Urothelium cell line (cell line): ENCODE measurements around the gene KBTBD8.

Source experiments
- DNase-seq: peaks from one replicate; pipeline ENCODE4 v3.0.0; 2011; ENCODE audit warnings: low spot score, mixed read lengths
- FAIRE-seq: peaks from 2 replicates; lab custom pipeline; 2011; peaks lifted over from hg19 to GRCh38; lab: Jason Lieb, UNC

The KBTBD8 gene

GRCh38 chr3:66996696-66997095 is 1.4 kb upstream of the KBTBD8 start:
- DNase-seq (no peak), FAIRE-seq (no peak)

GRCh38 chr3:66997560-66998112 is 471 bp upstream of the KBTBD8 start:
- DNase-seq: peak; percentile 20
- no peak for FAIRE-seq

- DNase-seq (no peak), FAIRE-seq (peak; percentile 5)
These were observed 763 bp downstream of the KBTBD8 start for GRCh38 chr3:66998904-66999235.

DNA sequence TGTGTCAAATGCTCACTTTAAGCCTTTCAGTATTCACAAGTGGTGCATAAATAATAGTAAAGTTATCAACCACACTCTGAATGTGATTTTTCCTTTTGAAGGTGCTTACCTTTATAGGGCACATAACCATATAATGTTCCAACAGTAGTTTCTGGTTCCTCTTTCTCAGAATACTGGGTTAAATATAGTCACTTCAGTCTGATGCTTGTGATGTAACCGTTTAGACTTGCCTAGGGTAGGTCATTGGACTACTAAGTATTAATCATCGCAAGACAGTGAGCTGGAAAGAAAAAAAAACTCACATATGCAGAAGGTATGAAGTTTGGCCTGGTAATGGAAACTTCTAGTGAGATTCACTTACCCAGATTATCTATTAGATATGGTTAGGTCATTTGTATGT is 1.9 kb downstream of the KBTBD8 start:
- no peak for FAIRE-seq
- DNase-seq: no peak

- no peak for FAIRE-seq
- DNase-seq: no peak
These were observed 3.2 kb downstream of the KBTBD8 start for GRCh38 chr3:67001086-67001861.

GRCh38 chr3:67005974-67006373 is 7.9 kb downstream of the KBTBD8 start:
- FAIRE-seq (no peak), DNase-seq (no peak)

- FAIRE-seq: no peak
- no peak for DNase-seq
These were observed 8.4 kb downstream of the KBTBD8 start for GRCh38 chr3:67006460-67006859.

- no peak for FAIRE-seq
- DNase-seq: no peak
These were observed 10.3 kb downstream of the KBTBD8 start for GRCh38 chr3:67008388-67008787.

DNA sequence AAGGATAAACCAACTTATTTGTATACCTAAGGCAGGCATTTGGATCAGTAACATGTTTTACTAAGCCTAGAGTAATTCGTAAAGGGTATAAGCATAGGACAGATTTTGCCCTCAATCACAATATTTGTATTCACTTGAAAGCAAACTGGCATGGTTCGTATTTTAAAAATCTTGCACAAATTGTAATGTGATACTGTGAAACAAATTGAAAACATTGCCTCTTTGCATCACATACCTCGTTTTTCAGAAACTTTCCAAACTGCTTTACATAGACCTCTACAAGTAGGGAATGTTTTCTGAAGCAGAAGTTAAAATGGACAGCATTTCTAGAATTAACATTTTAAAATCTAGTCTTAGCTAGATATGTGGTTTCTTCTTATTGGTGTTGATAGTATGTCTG is 11.6 kb downstream of the KBTBD8 start:
- DNase-seq (no peak), FAIRE-seq (no peak)

- DNase-seq (no peak), FAIRE-seq (no peak)
These were observed 13.5 kb downstream of the KBTBD8 start for GRCh38 chr3:67011414-67012131.

DNA sequence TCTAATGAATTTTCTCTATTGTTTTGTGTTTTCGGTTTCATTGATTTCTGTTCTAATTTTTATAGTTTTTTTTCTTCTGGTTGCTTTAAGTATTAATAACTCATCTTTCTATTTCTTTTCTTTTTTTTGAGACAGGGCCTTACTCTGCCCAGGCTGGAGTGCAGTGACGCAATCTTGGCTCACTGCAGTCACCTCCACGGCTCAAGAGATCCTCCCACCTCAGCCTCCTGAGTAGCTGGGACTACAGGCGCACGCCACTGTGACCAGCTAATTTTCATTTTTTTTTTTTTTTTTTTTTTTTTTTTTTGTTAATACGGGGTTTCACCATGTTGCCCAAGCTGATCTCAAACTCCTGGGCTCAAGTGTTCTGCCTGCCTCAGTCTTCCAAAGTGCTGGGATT is 14.5 kb downstream of the KBTBD8 start:
- no peak for FAIRE-seq
- DNase-seq: no peak

- DNase-seq: no peak
- no peak for FAIRE-seq
These were observed 17.8 kb downstream of the KBTBD8 start for GRCh38 chr3:67015702-67016484.

DNA sequence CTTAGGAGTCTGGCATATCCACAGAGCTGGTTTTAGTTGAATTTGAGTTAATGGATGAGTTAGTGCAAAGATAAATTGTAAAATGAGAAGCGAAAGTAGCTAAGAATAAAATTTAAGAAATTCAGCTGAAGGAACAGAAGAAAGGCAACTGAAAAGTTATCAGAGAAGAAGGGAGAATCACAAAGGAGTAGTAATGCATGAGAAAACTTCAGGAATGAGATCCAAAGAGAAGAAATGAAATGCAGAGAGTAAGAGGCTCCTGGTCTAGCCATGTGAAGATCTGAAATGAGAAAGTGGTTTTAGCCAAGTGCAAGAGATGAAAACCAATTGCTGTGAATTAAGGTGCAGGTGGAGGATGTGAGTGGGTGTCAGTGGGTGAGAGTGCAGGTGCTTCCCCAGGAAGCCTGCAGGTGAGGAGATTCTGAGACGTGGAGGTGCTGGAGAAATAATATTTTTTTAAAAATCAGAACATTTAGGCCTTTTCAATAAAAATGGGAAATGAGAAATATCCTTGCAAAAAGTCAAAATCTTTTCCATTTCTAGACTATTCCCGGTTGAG is 18.5 kb downstream of the KBTBD8 start:
- no peak for FAIRE-seq
- no peak for DNase-seq

GRCh38 chr3:67017211-67017610 is 19.1 kb downstream of the KBTBD8 start:
- FAIRE-seq: no peak
- DNase-seq: no peak

GRCh38 chr3:67018105-67018788 is 20.1 kb downstream of the KBTBD8 start:
- FAIRE-seq (no peak), DNase-seq (peak; percentile 23)

DNA sequence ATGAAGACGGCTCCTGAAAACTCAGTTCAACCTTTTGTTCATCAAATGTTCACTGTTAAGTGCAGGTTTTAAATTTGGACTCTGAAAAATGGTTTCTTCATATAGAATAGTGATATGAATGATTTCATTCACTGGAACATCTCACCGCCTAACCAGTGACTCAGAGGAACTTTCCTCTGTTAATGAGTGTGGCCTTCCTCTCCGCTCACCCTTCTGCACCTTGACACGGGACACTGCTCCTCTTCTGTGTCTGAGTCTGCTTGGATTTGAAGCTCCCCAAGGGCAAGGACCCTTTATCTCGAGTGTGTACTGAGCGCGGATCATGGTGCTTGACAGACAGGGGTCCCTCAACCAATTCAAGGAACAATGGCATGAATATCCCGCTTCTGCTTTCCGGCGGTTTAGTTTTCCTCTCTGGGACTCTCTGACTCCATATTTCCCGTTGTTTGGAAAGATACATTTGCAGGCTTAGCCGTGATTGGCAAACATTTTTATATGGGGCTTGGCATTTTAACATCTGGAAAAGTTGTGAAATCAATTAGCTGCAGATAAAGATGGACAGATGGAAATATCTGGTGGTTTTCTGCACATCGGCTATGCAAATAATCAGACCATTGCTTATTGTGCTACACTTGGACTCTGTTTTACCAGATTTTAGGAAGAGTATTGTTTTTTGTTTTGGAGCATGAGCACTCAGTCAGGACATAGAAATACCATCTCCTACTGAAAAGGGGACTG is 20.9 kb downstream of the KBTBD8 start:
- FAIRE-seq (no peak), DNase-seq (no peak)

- DNase-seq (no peak), FAIRE-seq (no peak)
These were observed 30.1 kb downstream of the KBTBD8 start for GRCh38 chr3:67028001-67028784.

DNA sequence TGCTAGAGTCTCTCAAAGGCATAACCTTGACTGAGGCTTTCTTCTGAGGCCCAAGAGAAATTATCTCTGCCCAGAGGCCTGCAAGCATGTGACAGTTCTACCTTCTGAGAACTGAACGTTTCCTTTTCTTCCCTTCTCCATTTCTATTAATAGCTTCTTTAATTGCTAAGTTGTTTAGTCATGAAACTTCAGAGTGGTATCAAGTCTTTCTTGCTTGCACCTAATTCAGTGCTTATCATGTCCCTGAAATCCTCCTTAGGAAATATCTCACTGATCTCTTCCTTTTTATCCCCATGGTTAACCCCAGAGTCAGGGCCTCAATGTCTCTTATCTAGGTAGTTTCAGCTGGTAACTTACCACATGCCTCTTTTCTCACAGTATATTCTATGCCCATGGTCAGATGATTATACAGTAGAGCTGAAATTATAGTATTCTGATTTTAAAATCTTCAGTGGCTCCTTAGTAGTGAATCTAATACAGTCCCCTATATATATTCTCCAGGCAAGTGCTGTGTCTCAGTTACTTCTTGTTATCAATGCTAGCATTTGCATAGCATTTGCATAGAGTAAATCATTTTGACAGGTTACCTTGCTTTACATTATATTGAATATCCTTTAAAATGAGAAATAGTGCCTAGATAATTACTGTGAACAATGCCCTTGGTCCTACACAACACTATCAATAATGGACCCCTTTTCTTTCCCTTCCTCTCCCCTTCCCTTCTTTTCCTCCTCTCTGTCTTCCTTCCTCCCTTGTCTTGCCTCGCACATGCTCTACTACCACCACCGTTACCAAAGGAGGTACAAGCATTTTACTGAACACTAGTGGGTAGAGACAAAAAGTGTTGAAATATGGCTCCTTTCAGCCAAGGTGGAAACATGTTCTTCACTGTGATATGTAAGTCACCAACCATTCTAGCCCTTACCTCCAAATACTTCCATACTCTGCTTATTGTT is 33.0 kb downstream of the KBTBD8 start:
- no peak for FAIRE-seq
- DNase-seq: no peak
